Prostate gland (tissue), 2 donors: ENCODE results near the gene PDGFC.

Experiments used
- CTCF ChIP-seq, 4 experiments: fragments of 200-600 bp in 2 of 4; fragments of 450-650 bp in 2 of 4; sonication (generic) in 2 of 4; IDR thresholded peaks; 1 replicate in 3 of 4; 2 replicates in 1 of 4; pipeline ENCODE4 v1.5.1; 2016 to 2019; ENCODE audit warnings: antibody characterized with exemption in 4 of 4, mild to moderate bottlenecking in 2 of 4, moderate library complexity in 2 of 4
- POLR2A ChIP-seq: fragments of 450-650 bp; IDR thresholded peaks from one replicate; pipeline ENCODE4 v1.6.1; 2016; ENCODE audit warnings: antibody characterized with exemption, mild to moderate bottlenecking
- POLR2AphosphoS5 ChIP-seq: sonication (generic); formaldehyde crosslinking; IDR thresholded peaks from one replicate; pipeline ENCODE4 v1.6.1; 2017; ENCODE audit warnings: antibody characterized with exemption

- no peak for TF ChIP-seq CTCF (IDR thresholded peaks at IDR 0.05)
- no peak for TF ChIP-seq POLR2AphosphoS5
- no peak for TF ChIP-seq POLR2A
Observed at GRCh38 chr4:156763511-156763910, 208.1 kb downstream of the PDGFC start.
